Stomach (tissue), 9 donors: Measurements from ENCODE around the gene SEC22A. TPM values are rescaled to one million over a fixed set of nuclear protein-coding genes. Genes with fewer than 3 reads are reported as not detected.

Source experiments
- DNase-seq, 2 donors: peaks; one replicate each; pipeline versions ENCODE4 v3.0.0 to v3.0.0-alpha.2; 2013 to 2019
- H3K27ac ChIP-seq, 5 donors: fragments of 200-600 bp in 4 of 5; sonication (generic) in 4 of 5; one replicate each; pipeline ENCODE4 v1.5.1; 2013 to 2019; ENCODE audit warnings: mild to moderate bottlenecking in 1 of 5, moderate library complexity in 1 of 5
- H3K27me3 ChIP-seq, 3 donors: fragments of 200-600 bp; sonication (generic); one replicate each; pipeline ENCODE4 v1.5.1; 2017 to 2019; ENCODE audit warnings: mixed run types in 1 of 3
- H3K36me3 ChIP-seq, 4 donors: fragments of 200-600 bp; sonication (generic); 1 replicate in 3 of 4; 2 replicates in 1 of 4; pipeline ENCODE4 v1.5.1; 2016 to 2019
- H3K4me1 ChIP-seq, 4 donors: fragments of 200-600 bp; sonication (generic); one replicate each; pipeline ENCODE4 v1.5.1; 2016 to 2019
- H3K4me3 ChIP-seq, 4 donors: fragments of 200-600 bp; sonication (generic) in 3 of 4; one replicate each; pipeline ENCODE4 v1.5.1; 2016 to 2019; ENCODE audit warnings: mild to moderate bottlenecking in 1 of 4
- H3K9me3 ChIP-seq, 4 donors: fragments of 200-600 bp; sonication (generic); one replicate each; pipeline ENCODE4 v1.5.1; 2016 to 2019
- CTCF ChIP-seq, 7 experiments: fragments of 450-650 bp in 4 of 7; fragments of 200-600 bp in 3 of 7; sonication (generic) in 3 of 7; IDR thresholded peaks; one replicate each; pipeline ENCODE4 v1.5.1; 2016 to 2019; ENCODE audit warnings: antibody characterized with exemption in 7 of 7, control low read depth in 2 of 7, mild to moderate bottlenecking in 1 of 7
- EP300 ChIP-seq: sonication (generic); formaldehyde crosslinking; IDR thresholded peaks from one replicate; pipeline ENCODE4 v1.6.1; 2017; ENCODE audit warnings: antibody characterized with exemption
- POLR2A ChIP-seq, 4 donors: fragments of 450-650 bp; IDR thresholded peaks; one replicate each; pipeline ENCODE4 v1.6.1; 2016; ENCODE audit warnings: antibody characterized with exemption in 4 of 4, control low read depth in 2 of 4, mild to moderate bottlenecking in 1 of 4, moderate library complexity in 1 of 4
- POLR2AphosphoS5 ChIP-seq, 3 donors: sonication (generic); formaldehyde crosslinking; IDR thresholded peaks; one replicate each; pipeline ENCODE4 v1.6.1; 2016; ENCODE audit warnings: antibody characterized with exemption in 3 of 3
- WGBS, 5 donors: extraction: QIAGEN DNeasy Blood & Tissue Kit in 3 of 5; methylation state at CpG; one replicate each; pipeline versions ENCODE4 v1.1.5 to v1.1.7; 2013 to 2018; 5-methylcytosine and 5-hydroxymethylcytosine counted together
- intact Hi-C: fragments of 100-400 bp; cut with DNase I; formaldehyde crosslinking; loops from one replicate; pipeline ENCODE4 v1.15.1; 2023; ENCODE audit warnings: low total_unique reads
- polyA plus RNA-seq, 3 donors: library from polyadenylated mRNA; stranded (reverse); fragments of 200-250 nt; gene quantifications; one replicate each; pipeline ENCODE4 v1.2.3, GENCODE V29; 2013
- total RNA-seq, 5 donors: library from RNA; depleted of rRNA; stranded (reverse); fragments of >200 nt; gene quantifications; one replicate each; pipeline versions ENCODE4 v1.1.0 to v1.2.3, GENCODE V29; 2014 to 2016
- donor health status: healthy with polysubstance abuse.
- donor health status: Bipolar disorder and iron deficiency.
- donor health status: healthy.

Gene SEC22A
- total and polyA plus RNA-seq, 8 donors, result 1.6 to 26.6 (median 6.7) TPM; not detected in 1

- H3K9me3 ChIP-seq, result no peaks in the 10 kb centered on the region
- DNase-seq, result no peak
- no peak overlapping the region for H3K27ac ChIP-seq
- TF ChIP-seq CTCF (IDR thresholded peaks at IDR 0.05) (no peak), EP300 (no peak), POLR2AphosphoS5 (IDR thresholded peaks at IDR 0.05) (no peak)
- 83 to 89% (median 87%) methylated on average over 6 of the region's 6 CpGs for WGBS, 5 donors
- peaks cover 0 to 23% (median 5%) of the 10 kb centered on the region in 4 donors for H3K36me3 ChIP-seq
- no peaks in the 10 kb centered on the region for H3K4me1 ChIP-seq
- intact Hi-C loops, result no loop called here
- H3K4me3 ChIP-seq, result no peak overlapping the region
- no peaks in the 10 kb centered on the region for H3K27me3 ChIP-seq
These were observed 75.4 kb downstream of the SEC22A start for GRCh38 chr3:123277106-123277505.

GRCh38 chr3:123278446-123278845, 76.7 kb downstream of the SEC22A start:
- H3K4me3 ChIP-seq, result no peak overlapping the region
- DNase-seq, result no peak

GRCh38 chr3:123279121-123279520, 77.4 kb downstream of the SEC22A start:
- Histone ChIP-seq H3K36me3 (peaks cover 3 to 42% (median 16%) of the 10 kb centered on the region in 4 donors), H3K4me3 (no peak overlapping the region), H3K4me1 (no peaks in the 10 kb centered on the region), H3K9me3 (no peaks in the 10 kb centered on the region), H3K27ac (no peak overlapping the region), H3K27me3 (no peaks in the 10 kb centered on the region)
- no peak for DNase-seq
- TF ChIP-seq POLR2AphosphoS5 (IDR thresholded peaks at IDR 0.05), result no peak
- TF ChIP-seq POLR2A (IDR thresholded peaks at IDR 0.05), result no peak
- no peak for TF ChIP-seq EP300
- TF ChIP-seq CTCF (IDR thresholded peaks at IDR 0.05), result no peak
- WGBS, 5 donors, result 65 to 80% (median 75%) methylated on average over 7 of the region's 7 CpGs
- intact Hi-C loops, result no loop called here

More at GRCh38 chr3:123278446-123278845, 76.7 kb downstream of the SEC22A start:
- Histone ChIP-seq H3K4me1 (no peaks in the 10 kb centered on the region), H3K36me3 (peaks cover 3 to 36% (median 14%) of the 10 kb centered on the region in 4 donors), H3K9me3 (no peaks in the 10 kb centered on the region), H3K27ac (no peak overlapping the region), H3K27me3 (no peaks in the 10 kb centered on the region)
- intact Hi-C loops, result no loop called here
- TF ChIP-seq EP300 (no peak), POLR2AphosphoS5 (IDR thresholded peaks at IDR 0.05) (no peak)
- WGBS, 5 donors, result 85 to 90% (median 86%) methylated on average over 5 of the region's 5 CpGs

GRCh38 chr3:123281406-123281805, 79.7 kb downstream of the SEC22A start:
- WGBS, 5 donors, result 90 to 95% (median 91%) methylated on average over 3 of the region's 3 CpGs
- no peak for DNase-seq
- Histone ChIP-seq H3K4me3 (no peak overlapping the region), H3K27ac (no peak overlapping the region), H3K36me3 (peaks cover 3 to 65% (median 33%) of the 10 kb centered on the region in 4 donors), H3K27me3 (no peaks in the 10 kb centered on the region), H3K4me1 (no peaks in the 10 kb centered on the region), H3K9me3 (no peaks in the 10 kb centered on the region)
- TF ChIP-seq POLR2A (IDR thresholded peaks at IDR 0.05), result no peak
- TF ChIP-seq EP300, result no peak
- TF ChIP-seq CTCF (IDR thresholded peaks at IDR 0.05), result no peak
- no peak for TF ChIP-seq POLR2AphosphoS5 (IDR thresholded peaks at IDR 0.05)
- intact Hi-C loops, result no loop called here

- H3K4me1 ChIP-seq, result no peaks in the 10 kb centered on the region
- intact Hi-C loops, result no loop called here
- 85 to 98% (median 95%) methylated on average over 2 of the region's 2 CpGs for WGBS, 5 donors
- no peaks in the 10 kb centered on the region for H3K27me3 ChIP-seq
- no peak for TF ChIP-seq EP300
- H3K4me3 ChIP-seq, result no peak overlapping the region
- no peaks in the 10 kb centered on the region for H3K9me3 ChIP-seq
- H3K36me3 ChIP-seq, result peaks cover 3 to 69% (median 36%) of the 10 kb centered on the region in 4 donors
- DNase-seq, result no peak
- H3K27ac ChIP-seq, result no peak overlapping the region
These were observed 80.2 kb downstream of the SEC22A start for GRCh38 chr3:123281929-123282328.
